H9 (cell line): Measurements from ENCODE around the gene PLXNA4. TPM values are rescaled to one million over a fixed set of nuclear protein-coding genes. Genes with fewer than 3 reads are reported as not detected.

Experiments used
- DNase-seq: peaks from one replicate; pipeline ENCODE4 v3.0.0-alpha.2; 2017
- H2AFZ ChIP-seq: one replicate; pipeline ENCODE4 v1.6.1; 2013; ENCODE audit warnings: mild to moderate bottlenecking, low read length, control low read depth, moderate library complexity
- H2AK5ac ChIP-seq: 2 replicates; pipeline ENCODE4 v1.6.1; 2013; ENCODE audit warnings: low read length, control low read depth, mixed read lengths; ENCODE audit not compliant: insufficient read length
- H2BK120ac ChIP-seq: one replicate; pipeline ENCODE4 v1.6.1; 2013; ENCODE audit warnings: low read depth, mild to moderate bottlenecking, low read length, control low read depth, inconsistent platforms; ENCODE audit not compliant: poor library complexity, severe bottlenecking
- H2BK12ac ChIP-seq: 2 replicates; pipeline ENCODE4 v1.6.1; 2013; ENCODE audit warnings: low read length, control low read depth, mixed read lengths, low read depth; ENCODE audit not compliant: insufficient read length
- H2BK15ac ChIP-seq: 2 replicates; pipeline ENCODE4 v1.6.1; 2013; ENCODE audit warnings: low read depth, low read length, control low read depth
- H2BK20ac ChIP-seq: one replicate; pipeline ENCODE4 v1.6.1; 2013; ENCODE audit warnings: low read depth, mild to moderate bottlenecking, low read length, control low read depth, inconsistent platforms; ENCODE audit not compliant: poor library complexity, severe bottlenecking
- H2BK5ac ChIP-seq: 2 replicates; pipeline ENCODE4 v1.6.1; 2013; ENCODE audit warnings: low read length, control low read depth, mixed read lengths; ENCODE audit not compliant: insufficient read length
- H3K14ac ChIP-seq: 2 replicates; pipeline ENCODE4 v1.6.1; 2013; ENCODE audit warnings: low read length, control low read depth; ENCODE audit not compliant: insufficient read depth
- H3K18ac ChIP-seq: 2 replicates; pipeline ENCODE4 v1.6.1; 2013; ENCODE audit warnings: low read depth, mild to moderate bottlenecking, mixed read lengths, low read length, control low read depth; ENCODE audit not compliant: insufficient read length
- H3K23ac ChIP-seq: 2 replicates; pipeline ENCODE4 v1.6.1; 2013; ENCODE audit warnings: low read length, control low read depth, mixed read lengths, low read depth; ENCODE audit not compliant: insufficient read length
- H3K23me2 ChIP-seq: 2 replicates; pipeline ENCODE4 v1.6.1; 2013; ENCODE audit warnings: low read depth, mild to moderate bottlenecking, mixed read lengths, low read length, control low read depth; ENCODE audit not compliant: insufficient read length, poor library complexity, severe bottlenecking
- H3K27ac ChIP-seq: 2 replicates; pipeline ENCODE4 v1.5.1; 2013; ENCODE audit warnings: low read length, control low read depth, mixed read lengths, low read depth; ENCODE audit not compliant: insufficient read length
- H3K27me3 ChIP-seq: 2 replicates; pipeline ENCODE4 v1.6.1; 2013; ENCODE audit warnings: low read length, control low read depth, inconsistent platforms; ENCODE audit not compliant: insufficient read depth
- H3K4ac ChIP-seq: 2 replicates; pipeline ENCODE4 v1.6.1; 2013; ENCODE audit warnings: low read depth, mild to moderate bottlenecking, control low read depth, inconsistent platforms, low read length, moderate library complexity
- H3K4me1 ChIP-seq: 2 replicates; pipeline ENCODE4 v1.6.1; 2013; ENCODE audit warnings: low read length, control low read depth, inconsistent platforms; ENCODE audit not compliant: insufficient read depth
- H3K4me2 ChIP-seq: 2 replicates; pipeline ENCODE4 v1.6.1; 2013; ENCODE audit warnings: low read length, control low read depth, mixed read lengths; ENCODE audit not compliant: insufficient read length, insufficient read depth
- H3K56ac ChIP-seq: 2 replicates; pipeline ENCODE4 v1.6.1; 2013; ENCODE audit warnings: low read depth, mild to moderate bottlenecking, mixed read lengths, low read length, control low read depth; ENCODE audit not compliant: insufficient read length
- H3K79me1 ChIP-seq: 2 replicates; pipeline ENCODE4 v1.6.1; 2013; ENCODE audit warnings: low read depth, mild to moderate bottlenecking, moderate library complexity, low read length, control low read depth, inconsistent platforms; ENCODE audit not compliant: insufficient read depth, poor library complexity, severe bottlenecking
- H3K79me2 ChIP-seq: 2 replicates; pipeline ENCODE4 v1.6.1; 2013; ENCODE audit warnings: low read length, control low read depth, inconsistent platforms; ENCODE audit not compliant: insufficient read depth
- H3K9ac ChIP-seq: 2 replicates; pipeline ENCODE4 v1.6.1; 2013; ENCODE audit warnings: low read length, control low read depth, mixed read lengths; ENCODE audit not compliant: insufficient read length; ENCODE audit errors: extremely low read depth
- H3K9me3 ChIP-seq: one replicate; pipeline ENCODE4 v1.6.1; 2013; ENCODE audit warnings: low read depth, low read length, inconsistent platforms; ENCODE audit not compliant: control insufficient read depth
- H3T11ph ChIP-seq: one replicate; pipeline ENCODE4 v1.6.1; 2013; ENCODE audit warnings: mild to moderate bottlenecking, low read length, control low read depth, inconsistent platforms
- H4K20me1 ChIP-seq: one replicate; pipeline ENCODE4 v1.6.1; 2013; ENCODE audit not compliant: control insufficient read depth, insufficient read length, insufficient read depth
- H4K5ac ChIP-seq: 2 replicates; pipeline ENCODE4 v1.6.1; 2013; ENCODE audit warnings: low read depth, mild to moderate bottlenecking, mixed read lengths, low read length, control low read depth; ENCODE audit not compliant: insufficient read length
- H4K8ac ChIP-seq: replicated peaks from 2 replicates; pipeline ENCODE4 v1.6.1; 2013; ENCODE audit warnings: low read length, control low read depth, mixed read lengths, low read depth; ENCODE audit not compliant: insufficient read length
- H4K91ac ChIP-seq: 2 replicates; pipeline ENCODE4 v1.6.1; 2013; ENCODE audit warnings: low read depth, mild to moderate bottlenecking, moderate library complexity, mixed read lengths, low read length, control low read depth; ENCODE audit not compliant: insufficient read length
- H3K27ac Mint-ChIP-seq, 3 experiments: 2 replicates in 2 of 3; 3 replicates in 1 of 3; pipeline ENCODE4 v1.8.0; 2020 to 2021; ENCODE audit warnings: mixed read lengths in 3 of 3, mild to moderate bottlenecking in 1 of 3, moderate library complexity in 1 of 3
- H3K27me3 Mint-ChIP-seq: 2 replicates; pipeline ENCODE4 v1.8.0; 2021; ENCODE audit warnings: low read depth, mild to moderate bottlenecking, moderate library complexity, mixed read lengths
- H3K36me3 Mint-ChIP-seq, 3 experiments: 2 replicates in 2 of 3; 3 replicates in 1 of 3; pipeline ENCODE4 v1.8.0; 2020 to 2021; ENCODE audit warnings: low read depth in 3 of 3, mixed read lengths in 3 of 3; ENCODE audit not compliant: insufficient read depth in 1 of 3
- H3K4me1 Mint-ChIP-seq, 2 experiments: 2 replicates each; pipeline ENCODE4 v1.8.0; 2020; ENCODE audit warnings: mixed read lengths in 2 of 2
- H3K4me3 Mint-ChIP-seq, 2 experiments: 2 replicates in 1 of 2; 3 replicates in 1 of 2; pipeline ENCODE4 v1.8.0; 2020 to 2021; ENCODE audit warnings: mild to moderate bottlenecking in 2 of 2, mixed read lengths in 2 of 2, moderate library complexity in 1 of 2
- H3K9me3 Mint-ChIP-seq, 2 experiments: 2 replicates in 1 of 2; 3 replicates in 1 of 2; pipeline ENCODE4 v1.8.0; 2020; ENCODE audit warnings: mild to moderate bottlenecking in 2 of 2, mixed read lengths in 2 of 2, moderate library complexity in 1 of 2
- CTCF ChIP-seq: fragments of 200-600 bp; sonication (generic); conservative IDR thresholded peaks from 3 replicates; pipeline ENCODE4 v1.8.0; 2021; ENCODE audit warnings: antibody characterized with exemption, mild to moderate bottlenecking
- WGBS: extraction: QIAGEN DNeasy Blood & Tissue Kit; methylation state at CpG from one replicate; pipeline ENCODE4 v1.1.7; 2013; ENCODE audit warnings: missing lambda C conversion rate, low lambda C conversion rate, mixed read lengths; ENCODE audit not compliant: insufficient read length; ENCODE audit errors: extremely low coverage; 5-methylcytosine and 5-hydroxymethylcytosine counted together
- total RNA-seq: library from RNA; stranded (reverse); gene quantifications from 2 replicates; pipeline ENCODE4 v1.2.1, GENCODE V29; 2021

The PLXNA4 gene
- total RNA-seq, 1 experiment from 2014 or later: 0.35 TPM

GRCh38 chr7:132516042-132516840 is 60.0 kb downstream of the PLXNA4 start:
- Histone ChIP-seq H4K20me1 (no peaks in the 10 kb centered on the region), H3K9me3 (no peaks in the 10 kb centered on the region), H3K9ac (no peak overlapping the region), H3K23ac (no peak overlapping the region), H2BK5ac (no peak overlapping the region), H2BK120ac (no peak overlapping the region), H4K8ac (no peak overlapping the region), H3K4ac (no peak overlapping the region), H3K4me2 (no peak overlapping the region), H3K79me1 (no peaks in the 10 kb centered on the region), H3K4me1 (peaks cover 3% of the 10 kb centered on the region; the same call in 1 of the 2 replicates), H3K18ac (no peak overlapping the region), H2AFZ (no peak overlapping the region), H4K91ac (no peak overlapping the region), H3K23me2 (no peaks in the 10 kb centered on the region), H3T11ph (no peak overlapping the region), H2BK12ac (no peak overlapping the region), H3K27me3 (no peaks in the 10 kb centered on the region), H3K56ac (no peak overlapping the region), H2AK5ac (no peak overlapping the region), H3K27ac (no peak overlapping the region), H3K79me2 (no peaks in the 10 kb centered on the region), H2BK15ac (no peak overlapping the region), H4K5ac (no peak overlapping the region), H3K14ac (no peak overlapping the region), H2BK20ac (no peak overlapping the region)
- no peak overlapping the region for H3K4me3 Mint-ChIP-seq
- H3K27ac Mint-ChIP-seq: no peak overlapping the region; a peak in 1 of 7 replicates
- H3K36me3 Mint-ChIP-seq: no peaks in the 10 kb centered on the region
- H3K9me3 Mint-ChIP-seq: no peaks in the 10 kb centered on the region
- peaks cover 11 to 17% of the 10 kb centered on the region in 2 experiments for H3K4me1 Mint-ChIP-seq
- TF ChIP-seq CTCF: no peak
- WGBS: no CpG with 5 or more reads among the region's 5 CpGs
- DNase-seq: no peak
- H3K27me3 Mint-ChIP-seq: peaks cover 7% of the 10 kb centered on the region
